Neural crest cell (in vitro differentiated cells): ENCODE results near the gene WWOX. TPM values are rescaled to one million over a fixed set of nuclear protein-coding genes. Genes with fewer than 3 reads are reported as not detected.

Experiments used
- DNase-seq: peaks from one replicate; pipeline ENCODE4 v3.0.0; 2021; ENCODE audit warnings: low read depth, mixed read lengths, low spot score
- H3K27ac Mint-ChIP-seq: one replicate; pipeline ENCODE4 v1.8.0; 2021; ENCODE audit warnings: mild to moderate bottlenecking, mixed read lengths; ENCODE audit not compliant: unreplicated experiment
- H3K27me3 Mint-ChIP-seq: 2 replicates; pipeline ENCODE4 v1.8.0; 2021; ENCODE audit warnings: low read depth, mild to moderate bottlenecking, mixed read lengths
- H3K36me3 Mint-ChIP-seq: 2 replicates; pipeline ENCODE4 v1.8.0; 2021; ENCODE audit warnings: low read depth, mild to moderate bottlenecking, mixed read lengths
- H3K4me1 Mint-ChIP-seq: 2 replicates; pipeline ENCODE4 v1.8.0; 2021; ENCODE audit warnings: mixed read lengths
- H3K4me3 Mint-ChIP-seq: one replicate; pipeline ENCODE4 v1.8.0; 2021; ENCODE audit warnings: mild to moderate bottlenecking, mixed read lengths
- H3K9me3 Mint-ChIP-seq: 2 replicates; pipeline ENCODE4 v1.8.0; 2021; ENCODE audit warnings: mixed read lengths
- total RNA-seq: library from RNA; stranded (reverse); gene quantifications from 2 replicates; pipeline ENCODE4 v1.2.1, GENCODE V29; 2021
- TF ChIP-seq, protein P1 (sequence below): fragments of 200-600 bp; sonication (generic); conservative IDR thresholded peaks from 2 replicates; pipeline ENCODE4 v1.5.0; 2021; ENCODE audit warnings: antibody characterized with exemption, mild to moderate bottlenecking

The WWOX gene
- total RNA-seq, 1 donor from 2014 or later, result 30.5 TPM

- no peak overlapping the region for H3K27ac Mint-ChIP-seq
- H3K4me3 Mint-ChIP-seq, result no peak overlapping the region
- H3K27me3 Mint-ChIP-seq, result peaks cover 3% of the 10 kb centered on the region
- TF ChIP-seq, protein P1, sequence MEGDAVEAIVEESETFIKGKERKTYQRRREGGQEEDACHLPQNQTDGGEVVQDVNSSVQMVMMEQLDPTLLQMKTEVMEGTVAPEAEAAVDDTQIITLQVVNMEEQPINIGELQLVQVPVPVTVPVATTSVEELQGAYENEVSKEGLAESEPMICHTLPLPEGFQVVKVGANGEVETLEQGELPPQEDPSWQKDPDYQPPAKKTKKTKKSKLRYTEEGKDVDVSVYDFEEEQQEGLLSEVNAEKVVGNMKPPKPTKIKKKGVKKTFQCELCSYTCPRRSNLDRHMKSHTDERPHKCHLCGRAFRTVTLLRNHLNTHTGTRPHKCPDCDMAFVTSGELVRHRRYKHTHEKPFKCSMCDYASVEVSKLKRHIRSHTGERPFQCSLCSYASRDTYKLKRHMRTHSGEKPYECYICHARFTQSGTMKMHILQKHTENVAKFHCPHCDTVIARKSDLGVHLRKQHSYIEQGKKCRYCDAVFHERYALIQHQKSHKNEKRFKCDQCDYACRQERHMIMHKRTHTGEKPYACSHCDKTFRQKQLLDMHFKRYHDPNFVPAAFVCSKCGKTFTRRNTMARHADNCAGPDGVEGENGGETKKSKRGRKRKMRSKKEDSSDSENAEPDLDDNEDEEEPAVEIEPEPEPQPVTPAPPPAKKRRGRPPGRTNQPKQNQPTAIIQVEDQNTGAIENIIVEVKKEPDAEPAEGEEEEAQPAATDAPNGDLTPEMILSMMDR, result no peak
- DNase-seq, result no peak
- H3K9me3 Mint-ChIP-seq, result peaks cover 4% of the 10 kb centered on the region
- peaks cover 57% of the 10 kb centered on the region for H3K4me1 Mint-ChIP-seq
- no peaks in the 10 kb centered on the region for H3K36me3 Mint-ChIP-seq
Measured at GRCh38 chr16:78292844-78293380, 193.5 kb downstream of the WWOX start.

DNA sequence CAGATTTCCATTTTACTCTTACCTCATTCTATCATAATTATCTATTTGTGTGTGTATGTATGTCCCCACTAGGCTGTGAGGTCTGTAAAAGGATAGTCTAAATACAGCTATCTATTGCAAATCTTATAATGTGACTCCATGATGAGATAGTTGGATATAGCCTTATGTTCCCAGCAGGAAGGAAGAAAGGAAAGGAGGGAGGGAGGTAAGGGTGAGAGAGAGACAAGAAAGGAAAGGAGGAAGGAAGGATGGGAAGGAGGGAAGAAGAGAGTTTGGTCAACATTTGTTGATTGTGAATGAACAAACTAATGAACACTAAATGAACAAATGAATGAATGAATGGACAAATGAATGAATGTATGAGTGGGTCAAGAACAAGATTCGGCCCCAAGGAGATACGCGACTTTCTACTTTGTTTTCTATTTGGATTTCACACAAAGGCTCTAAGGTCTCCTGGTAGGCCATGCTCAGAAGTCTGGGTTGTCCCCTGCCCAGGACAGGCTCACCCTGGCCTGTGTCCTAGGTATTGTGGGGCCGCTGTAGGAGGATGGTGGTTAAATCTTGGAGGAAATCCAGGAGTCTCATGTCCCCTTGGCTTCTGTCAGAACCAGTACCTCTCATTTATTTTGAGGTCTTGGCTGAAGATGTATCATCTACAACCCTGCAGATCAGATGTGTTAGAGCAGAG, 195.2 kb downstream of the WWOX start:
- Mint-ChIP-seq H3K36me3 (no peaks in the 10 kb centered on the region), H3K9me3 (peaks cover 6% of the 10 kb centered on the region), H3K27ac (no peak overlapping the region), H3K4me1 (peaks cover 39% of the 10 kb centered on the region), H3K4me3 (no peak overlapping the region), H3K27me3 (peaks cover 3% of the 10 kb centered on the region)
- TF ChIP-seq, protein P1, result no peak
- no peak for DNase-seq

- peaks cover 19% of the 10 kb centered on the region for H3K4me1 Mint-ChIP-seq
- TF ChIP-seq, protein P1, result no peak
- H3K4me3 Mint-ChIP-seq, result no peak overlapping the region
- H3K9me3 Mint-ChIP-seq, result peaks cover 6% of the 10 kb centered on the region
- no peaks in the 10 kb centered on the region for H3K36me3 Mint-ChIP-seq
- no peaks in the 10 kb centered on the region for H3K27me3 Mint-ChIP-seq
- no peak for DNase-seq
- no peak overlapping the region for H3K27ac Mint-ChIP-seq
Measured at GRCh38 chr16:78297066-78297666, 197.7 kb downstream of the WWOX start.

DNA sequence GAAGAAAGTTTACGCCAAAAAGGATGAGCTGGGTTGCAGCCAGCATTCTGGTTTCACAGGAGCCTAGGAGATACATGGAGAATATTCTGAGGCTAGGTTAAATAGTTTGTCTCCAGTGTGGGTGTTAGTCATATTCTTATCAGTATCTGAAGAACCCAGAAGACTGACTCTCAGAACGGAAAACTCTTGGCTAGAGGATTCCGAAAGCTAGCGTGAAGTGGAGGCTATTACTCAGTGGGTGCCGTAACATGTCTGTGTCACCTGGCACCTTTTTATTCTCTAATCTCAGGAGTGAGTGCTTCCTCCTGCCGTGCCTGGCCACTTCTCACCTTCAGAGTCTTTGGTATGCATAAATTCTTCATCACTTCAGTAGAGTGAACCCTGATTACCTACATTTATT, 199.5 kb downstream of the WWOX start:
- peaks cover 9% of the 10 kb centered on the region for H3K4me1 Mint-ChIP-seq
- H3K36me3 Mint-ChIP-seq, result no peaks in the 10 kb centered on the region
- no peak overlapping the region for H3K27ac Mint-ChIP-seq
- H3K27me3 Mint-ChIP-seq, result no peaks in the 10 kb centered on the region
- H3K9me3 Mint-ChIP-seq, result peaks cover 6% of the 10 kb centered on the region
- TF ChIP-seq, protein P1, result no peak
- no peak overlapping the region for H3K4me3 Mint-ChIP-seq
- no peak for DNase-seq

- Mint-ChIP-seq H3K27me3 (no peaks in the 10 kb centered on the region), H3K27ac (no peak overlapping the region), H3K9me3 (peaks cover 2% of the 10 kb centered on the region), H3K4me1 (peaks cover 5% of the 10 kb centered on the region), H3K4me3 (no peak overlapping the region), H3K36me3 (no peaks in the 10 kb centered on the region)
- no peak for DNase-seq
- TF ChIP-seq, protein P1, result no peak
Measured at GRCh38 chr16:78300469-78300868, 201.0 kb downstream of the WWOX start.
